ENCODE measurements around the gene SEMA3E.

SEMA3E gene

GRCh38 chr7:83603649-83604048 is 45.3 kb downstream of the SEMA3E start:
- Histone ChIP-seq H3K9me2 (replicated peaks; ENCODE audit: insufficient read depth, low read length) (no peaks in the 10 kb centered on the region), H3K79me2 (ENCODE audit: insufficient read depth, low read length) (no peaks in the 10 kb centered on the region), H3K4me3 (ENCODE audit: insufficient read depth, low read length, poor library complexity, severe bottlenecking) (no peak overlapping the region), H4K20me1 (ENCODE audit: low read depth, low read length) (no peaks in the 10 kb centered on the region), H3K4me2 (ENCODE audit: low read depth, low read length, poor library complexity, severe bottlenecking) (no peak overlapping the region), H3F3A (ENCODE audit: insufficient read depth) (no peaks in the 10 kb centered on the region), H3K9me3 (ENCODE audit: insufficient read depth, low read length) (no peaks in the 10 kb centered on the region), H3K27ac (ENCODE audit: low read depth, low read length) (no peak overlapping the region), H3K36me3 (ENCODE audit: low read length) (no peaks in the 10 kb centered on the region), H3K9ac (ENCODE audit: low read length) (no peak overlapping the region), H3K27me3 (ENCODE audit: low read length) (no peaks in the 10 kb centered on the region), H2AFZ (ENCODE audit: low read depth, low read length, severe bottlenecking) (no peak overlapping the region)
- TF ChIP-seq EZH2phosphoT487 (conservative IDR thresholded peaks at IDR 0.05; ENCODE audit: low read length) (no peak), CTCF (IDR thresholded peaks at IDR 0.05; ENCODE audit: insufficient read depth, low read length, poor library complexity, severe bottlenecking) (no peak)

- Histone ChIP-seq H2AFZ (ENCODE audit: low read depth, low read length, severe bottlenecking) (no peak overlapping the region), H3K4me3 (ENCODE audit: insufficient read depth, low read length, poor library complexity, severe bottlenecking) (no peak overlapping the region), H3K36me3 (ENCODE audit: low read length) (no peaks in the 10 kb centered on the region), H3K79me2 (ENCODE audit: insufficient read depth, low read length) (no peaks in the 10 kb centered on the region), H3F3A (ENCODE audit: insufficient read depth) (no peaks in the 10 kb centered on the region), H3K9me2 (replicated peaks; ENCODE audit: insufficient read depth, low read length) (no peaks in the 10 kb centered on the region), H4K20me1 (ENCODE audit: low read depth, low read length) (no peaks in the 10 kb centered on the region), H3K27ac (ENCODE audit: low read depth, low read length) (no peak overlapping the region), H3K9ac (ENCODE audit: low read length) (no peak overlapping the region), H3K27me3 (ENCODE audit: low read length) (0 out of 2 replicates have a peak, but pooled peaks cover 3% of the 10 kb centered on the region), H3K9me3 (ENCODE audit: insufficient read depth, low read length) (no peaks in the 10 kb centered on the region), H3K4me2 (ENCODE audit: low read depth, low read length, poor library complexity, severe bottlenecking) (no peak overlapping the region)
- TF ChIP-seq EZH2phosphoT487 (conservative IDR thresholded peaks at IDR 0.05; ENCODE audit: low read length), result no peak
These were observed 49.8 kb downstream of the SEMA3E start for GRCh38 chr7:83599131-83599530.

GRCh38 chr7:83593921-83594475 is 54.9 kb downstream of the SEMA3E start:
- no peaks in the 10 kb centered on the region for H3F3A ChIP-seq (ENCODE audit: insufficient read depth)
- H3K4me3 ChIP-seq (ENCODE audit: insufficient read depth, low read length, poor library complexity, severe bottlenecking), result no peak overlapping the region
- 0 out of 2 replicates have a peak, but pooled peaks cover 3% of the 10 kb centered on the region for H3K27me3 ChIP-seq (ENCODE audit: low read length)
- H3K79me2 ChIP-seq (ENCODE audit: insufficient read depth, low read length), result no peaks in the 10 kb centered on the region
- TF ChIP-seq CTCF (IDR thresholded peaks at IDR 0.05; ENCODE audit: insufficient read depth, low read length, poor library complexity, severe bottlenecking) (no peak), EZH2phosphoT487 (conservative IDR thresholded peaks at IDR 0.05; ENCODE audit: low read length) (no peak)
- H4K20me1 ChIP-seq (ENCODE audit: low read depth, low read length), result no peaks in the 10 kb centered on the region
- no peak overlapping the region for H3K9ac ChIP-seq (ENCODE audit: low read length)
- no peaks in the 10 kb centered on the region for H3K9me2 ChIP-seq (replicated peaks; ENCODE audit: insufficient read depth, low read length)
- H2AFZ ChIP-seq (ENCODE audit: low read depth, low read length, severe bottlenecking), result no peak overlapping the region
- no peak overlapping the region for H3K27ac ChIP-seq (ENCODE audit: low read depth, low read length)
- H3K9me3 ChIP-seq (ENCODE audit: insufficient read depth, low read length), result no peaks in the 10 kb centered on the region
- H3K36me3 ChIP-seq (ENCODE audit: low read length), result no peaks in the 10 kb centered on the region
- H3K4me2 ChIP-seq (ENCODE audit: low read depth, low read length, poor library complexity, severe bottlenecking), result no peak overlapping the region

- Histone ChIP-seq H3K9me3 (ENCODE audit: insufficient read depth, low read length) (no peaks in the 10 kb centered on the region), H3K9me2 (replicated peaks; ENCODE audit: insufficient read depth, low read length) (0 out of 2 replicates have a peak, but pooled peaks cover 3% of the 10 kb centered on the region), H3K36me3 (ENCODE audit: low read length) (no peaks in the 10 kb centered on the region), H3K27me3 (ENCODE audit: low read length) (no peaks in the 10 kb centered on the region), H3K4me2 (ENCODE audit: low read depth, low read length, poor library complexity, severe bottlenecking) (no peak overlapping the region), H3K79me2 (ENCODE audit: insufficient read depth, low read length) (no peaks in the 10 kb centered on the region), H2AFZ (ENCODE audit: low read depth, low read length, severe bottlenecking) (no peak overlapping the region), H3K27ac (ENCODE audit: low read depth, low read length) (no peak overlapping the region), H3K4me3 (ENCODE audit: insufficient read depth, low read length, poor library complexity, severe bottlenecking) (no peak overlapping the region), H3F3A (ENCODE audit: insufficient read depth) (no peaks in the 10 kb centered on the region), H4K20me1 (ENCODE audit: low read depth, low read length) (no peaks in the 10 kb centered on the region), H3K9ac (ENCODE audit: low read length) (no peak overlapping the region)
- TF ChIP-seq EZH2phosphoT487 (conservative IDR thresholded peaks at IDR 0.05; ENCODE audit: low read length) (no peak), CTCF (IDR thresholded peaks at IDR 0.05; ENCODE audit: insufficient read depth, low read length, poor library complexity, severe bottlenecking) (no peak)
These were observed 60.2 kb downstream of the SEMA3E start for GRCh38 chr7:83588602-83589240.
